ENCODE results near the gene ACADM. TPM values are rescaled to one million over a fixed set of nuclear protein-coding genes. Genes with fewer than 3 reads are reported as not detected.

The ACADM gene
- total RNA-seq, 1 donor from 2014 or later: 357 TPM

Other genes with a start within 250 kb of the ACADM start
- 0.27 TPM for gene SLC44A5, start 113.6 kb upstream of the ACADM start, total RNA-seq
- gene RABGGTB, start 61.5 kb downstream of the ACADM start, total RNA-seq: 54.3 TPM
- 0.40 TPM for gene MSH4, start 72.2 kb downstream of the ACADM start, total RNA-seq
- gene ASB17, start 207.7 kb downstream of the ACADM start, total RNA-seq: not detected

All from left ventricle myocardium superior (tissue), 1 donor.